KMS-11 (cell line): ENCODE data around the gene MAP7.

Experiments
- H2AFZ ChIP-seq: fragments of 200-600 bp; sonication (generic); 2 replicates; pipeline ENCODE4 v1.6.1; 2016; ENCODE audit warnings: antibody characterized with exemption, mixed run types, low read depth
- H3K27ac ChIP-seq: fragments of 200-600 bp; sonication (generic); 2 replicates; pipeline ENCODE4 v1.6.1; 2016; ENCODE audit warnings: mild to moderate bottlenecking, mixed run types
- H3K27me3 ChIP-seq: fragments of 200-600 bp; sonication (generic); 2 replicates; pipeline ENCODE4 v1.6.1; 2017; ENCODE audit warnings: mild to moderate bottlenecking, low read depth, mixed run types, moderate library complexity; ENCODE audit not compliant: insufficient read depth
- H3K36me3 ChIP-seq: fragments of 200-600 bp; sonication (generic); 2 replicates; pipeline ENCODE4 v1.6.1; 2017; ENCODE audit warnings: mild to moderate bottlenecking, mixed run types; ENCODE audit not compliant: insufficient read depth
- H3K4me1 ChIP-seq: fragments of 200-600 bp; sonication (generic); 2 replicates; pipeline ENCODE4 v1.6.1; 2016; ENCODE audit warnings: mild to moderate bottlenecking, low read depth, mixed run types; ENCODE audit not compliant: poor library complexity, severe bottlenecking
- H3K4me2 ChIP-seq: fragments of 200-600 bp; sonication (generic); 2 replicates; pipeline ENCODE4 v1.7.0; 2016; ENCODE audit warnings: mild to moderate bottlenecking, mixed run types
- H3K4me3 ChIP-seq: fragments of 200-600 bp; sonication (generic); IDR thresholded peaks from 2 replicates; pipeline ENCODE4 v1.6.1; 2017; ENCODE audit warnings: low read depth, low read length, mixed read lengths; ENCODE audit not compliant: insufficient read depth
- H3K79me2 ChIP-seq: fragments of 200-600 bp; sonication (generic); 2 replicates; pipeline ENCODE4 v1.6.1; 2016; ENCODE audit warnings: low read depth, mixed run types; ENCODE audit not compliant: insufficient read depth
- H3K9ac ChIP-seq: fragments of 200-600 bp; sonication (generic); 2 replicates; pipeline ENCODE4 v1.6.1; 2016; ENCODE audit warnings: mild to moderate bottlenecking, mixed run types
- H4K20me1 ChIP-seq: fragments of 200-600 bp; sonication (generic); 2 replicates; pipeline ENCODE4 v1.6.1; 2016; ENCODE audit warnings: mild to moderate bottlenecking, mixed run types; ENCODE audit not compliant: insufficient read depth
- TF ChIP-seq, protein P1 (sequence below): fragments of 200-600 bp; sonication (generic); conservative IDR thresholded peaks from 2 replicates; pipeline ENCODE4 v1.6.1; 2017; ENCODE audit warnings: low read depth, mild to moderate bottlenecking, antibody characterized with exemption, low read length, moderate library complexity, mixed read lengths

Gene MAP7

DNA sequence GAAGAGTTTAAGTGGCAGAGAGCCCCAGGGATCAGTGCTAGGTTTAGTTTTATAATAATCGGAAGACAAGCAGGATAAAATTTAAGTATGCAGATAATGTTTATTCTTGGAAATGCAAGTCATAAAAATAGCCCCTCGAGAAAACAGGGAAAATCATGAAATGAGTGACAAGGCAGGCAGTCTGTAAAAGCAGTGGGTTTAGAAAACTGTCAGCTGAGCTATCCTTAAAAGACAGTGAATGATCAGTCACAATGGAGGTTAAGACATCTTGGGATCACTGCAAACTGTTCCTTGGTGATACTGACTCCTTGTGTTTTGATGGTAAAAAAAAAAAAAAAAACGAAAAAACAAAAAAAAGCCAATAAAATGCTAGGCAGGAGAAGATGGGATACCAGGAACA is 199.3 kb downstream of the MAP7 start:
- H3K27me3 ChIP-seq = no peaks in the 10 kb centered on the region
- no peak overlapping the region for H3K4me3 ChIP-seq
- no peak overlapping the region for H3K9ac ChIP-seq
- no peaks in the 10 kb centered on the region for H3K36me3 ChIP-seq
- no peaks in the 10 kb centered on the region for H4K20me1 ChIP-seq
- H2AFZ ChIP-seq = no peak overlapping the region
- H3K4me2 ChIP-seq = no peak overlapping the region
- H3K79me2 ChIP-seq = no peaks in the 10 kb centered on the region
- H3K27ac ChIP-seq = no peak overlapping the region
- no peaks in the 10 kb centered on the region for H3K4me1 ChIP-seq
- TF ChIP-seq, protein P1, sequence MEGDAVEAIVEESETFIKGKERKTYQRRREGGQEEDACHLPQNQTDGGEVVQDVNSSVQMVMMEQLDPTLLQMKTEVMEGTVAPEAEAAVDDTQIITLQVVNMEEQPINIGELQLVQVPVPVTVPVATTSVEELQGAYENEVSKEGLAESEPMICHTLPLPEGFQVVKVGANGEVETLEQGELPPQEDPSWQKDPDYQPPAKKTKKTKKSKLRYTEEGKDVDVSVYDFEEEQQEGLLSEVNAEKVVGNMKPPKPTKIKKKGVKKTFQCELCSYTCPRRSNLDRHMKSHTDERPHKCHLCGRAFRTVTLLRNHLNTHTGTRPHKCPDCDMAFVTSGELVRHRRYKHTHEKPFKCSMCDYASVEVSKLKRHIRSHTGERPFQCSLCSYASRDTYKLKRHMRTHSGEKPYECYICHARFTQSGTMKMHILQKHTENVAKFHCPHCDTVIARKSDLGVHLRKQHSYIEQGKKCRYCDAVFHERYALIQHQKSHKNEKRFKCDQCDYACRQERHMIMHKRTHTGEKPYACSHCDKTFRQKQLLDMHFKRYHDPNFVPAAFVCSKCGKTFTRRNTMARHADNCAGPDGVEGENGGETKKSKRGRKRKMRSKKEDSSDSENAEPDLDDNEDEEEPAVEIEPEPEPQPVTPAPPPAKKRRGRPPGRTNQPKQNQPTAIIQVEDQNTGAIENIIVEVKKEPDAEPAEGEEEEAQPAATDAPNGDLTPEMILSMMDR = no peak

DNA sequence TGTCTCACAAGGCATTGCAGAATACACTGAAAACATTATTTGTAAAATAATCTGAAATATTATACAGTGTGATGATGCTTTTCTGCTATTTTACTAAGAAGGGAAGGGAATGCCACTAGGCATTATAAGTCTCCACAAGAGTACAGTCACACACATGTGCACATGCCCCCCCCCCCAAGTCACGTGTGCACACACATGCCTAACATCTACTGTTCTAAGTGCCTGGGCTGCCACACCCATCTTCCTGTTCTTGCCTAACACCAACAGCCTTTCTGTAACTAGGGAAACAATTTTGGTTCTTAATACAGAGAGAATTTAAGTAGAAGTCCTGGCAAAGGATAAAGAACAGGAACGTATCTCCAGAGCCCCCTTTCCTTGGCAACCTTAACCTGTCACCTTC is 202.4 kb downstream of the MAP7 start:
- no peak overlapping the region for H3K27ac ChIP-seq
- H2AFZ ChIP-seq = no peak overlapping the region
- no peak overlapping the region for H3K4me2 ChIP-seq
- TF ChIP-seq, protein P1 = no peak
- no peak overlapping the region for H3K9ac ChIP-seq
- no peaks in the 10 kb centered on the region for H3K79me2 ChIP-seq
- H3K4me1 ChIP-seq = no peaks in the 10 kb centered on the region
- no peaks in the 10 kb centered on the region for H4K20me1 ChIP-seq
- no peak overlapping the region for H3K4me3 ChIP-seq
- H3K36me3 ChIP-seq = no peaks in the 10 kb centered on the region
- no peaks in the 10 kb centered on the region for H3K27me3 ChIP-seq

DNA sequence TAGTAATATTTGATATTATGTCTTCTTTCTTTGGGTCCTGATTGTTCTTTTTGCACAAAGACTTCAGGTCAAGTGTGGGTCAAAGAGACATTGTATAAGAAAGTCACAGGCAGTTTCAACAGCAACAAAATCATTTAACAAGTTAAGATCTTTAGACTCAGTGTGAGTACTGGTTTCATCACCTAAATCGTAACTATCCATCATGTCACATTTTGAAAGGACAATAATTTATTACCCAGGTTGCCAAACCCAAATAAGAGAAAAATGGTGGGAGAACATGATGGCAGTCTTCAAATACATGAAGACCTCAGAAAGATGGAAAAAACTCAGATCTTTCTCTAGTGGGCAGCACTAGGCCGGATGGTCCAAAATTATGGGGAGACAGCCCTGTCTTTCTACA is 205.1 kb downstream of the MAP7 start:
- Histone ChIP-seq H3K4me2 (no peak overlapping the region), H3K4me3 (no peak overlapping the region), H3K27me3 (no peaks in the 10 kb centered on the region), H4K20me1 (no peaks in the 10 kb centered on the region), H3K36me3 (no peaks in the 10 kb centered on the region), H3K79me2 (no peaks in the 10 kb centered on the region), H3K9ac (no peak overlapping the region), H3K27ac (no peak overlapping the region), H3K4me1 (no peaks in the 10 kb centered on the region), H2AFZ (no peak overlapping the region)
- TF ChIP-seq, protein P1 = no peak

DNA sequence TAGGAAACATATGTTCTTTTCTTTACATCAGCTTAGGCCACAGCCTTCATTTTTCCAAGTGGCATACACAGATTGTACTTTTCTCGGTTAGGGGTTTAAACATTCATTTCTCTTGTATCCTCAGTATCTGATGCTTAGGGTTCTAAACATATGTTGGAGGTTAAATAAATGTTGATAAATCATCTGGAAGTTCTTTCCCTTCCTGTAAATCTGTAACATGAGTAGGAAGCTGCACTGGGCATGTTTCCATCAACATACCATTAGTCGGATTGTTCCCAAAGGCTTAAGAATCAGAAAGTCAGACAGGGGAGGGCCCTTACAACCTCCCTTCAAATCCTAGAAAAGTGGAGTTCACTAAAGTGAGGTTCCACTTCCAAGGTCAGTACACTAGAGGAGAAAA is 205.8 kb downstream of the MAP7 start:
- Histone ChIP-seq H3K36me3 (no peaks in the 10 kb centered on the region), H3K27me3 (no peaks in the 10 kb centered on the region), H3K9ac (no peak overlapping the region), H3K4me1 (no peaks in the 10 kb centered on the region), H3K4me2 (no peak overlapping the region), H4K20me1 (no peaks in the 10 kb centered on the region), H3K4me3 (no peak overlapping the region), H3K79me2 (no peaks in the 10 kb centered on the region), H3K27ac (no peak overlapping the region), H2AFZ (no peak overlapping the region)
- TF ChIP-seq, protein P1 = no peak

DNA sequence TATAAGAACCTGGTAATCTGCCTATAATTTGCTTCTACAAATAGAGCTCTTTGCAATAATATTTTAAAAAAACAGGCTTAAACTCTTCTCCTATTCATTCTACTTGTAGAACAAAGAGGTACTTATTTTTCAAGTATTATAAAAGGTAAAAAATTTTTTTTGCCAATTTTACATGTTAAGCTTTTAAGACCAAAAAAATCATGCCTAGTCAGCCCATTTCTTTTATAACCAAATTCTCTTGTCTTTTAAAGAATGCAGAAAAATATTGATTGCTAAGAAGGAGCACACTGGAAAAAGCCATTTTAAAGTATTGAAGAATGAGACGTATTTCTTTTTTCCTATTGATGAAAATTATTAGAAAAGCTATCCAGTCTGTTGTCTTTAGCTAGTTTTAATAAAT is 206.5 kb downstream of the MAP7 start:
- H3K27ac ChIP-seq = no peak overlapping the region
- no peaks in the 10 kb centered on the region for H4K20me1 ChIP-seq
- no peaks in the 10 kb centered on the region for H3K79me2 ChIP-seq
- no peaks in the 10 kb centered on the region for H3K36me3 ChIP-seq
- H3K4me2 ChIP-seq = no peak overlapping the region
- no peak overlapping the region for H2AFZ ChIP-seq
- no peaks in the 10 kb centered on the region for H3K4me1 ChIP-seq
- no peak overlapping the region for H3K9ac ChIP-seq
- no peaks in the 10 kb centered on the region for H3K27me3 ChIP-seq
- TF ChIP-seq, protein P1 = no peak
- H3K4me3 ChIP-seq = no peak overlapping the region
